Measurements from ENCODE around the gene MAN2A1. TPM values are rescaled to one million over a fixed set of nuclear protein-coding genes. Genes with fewer than 3 reads are reported as not detected.

MAN2A1 gene
- total and polyA plus RNA-seq, 2 experiments from 2014 or later = 32.5 to 129 TPM

GRCh38 chr5:109700516-109701153, 10.9 kb downstream of the MAN2A1 start:
- peaks cover 81% of the 10 kb centered on the region for H3K4me1 Mint-ChIP-seq
- no peak overlapping the region for H3K4me3 ChIP-seq
- no peaks in the 10 kb centered on the region for H3K27me3 ChIP-seq (ENCODE audit: insufficient read depth)
- H3K4me2 ChIP-seq = no peak overlapping the region
- H3K27ac Mint-ChIP-seq = peak overlapping the region; percentile 63
- H2AFZ ChIP-seq = no peak overlapping the region
- H3K4me1 ChIP-seq (ENCODE audit: insufficient read depth) = peaks cover 59% of the 10 kb centered on the region
- no peaks in the 10 kb centered on the region for H3K9me3 Mint-ChIP-seq
- no peak overlapping the region for H3K27ac ChIP-seq (ENCODE audit: low read depth)
- no peak overlapping the region for H3K4me3 Mint-ChIP-seq
- ATAC-seq (no peak), DNase-seq (ENCODE audit: low spot score) (no peak)
- TF ChIP-seq JUNB (IDR thresholded peaks at IDR 0.05; ENCODE audit: unreplicated experiment) (no peak), CREB1 (CRISPR knock-in tag; IDR thresholded peaks at IDR 0.05; ENCODE audit: low read depth) (no peak), STAT1 (IDR thresholded peaks at IDR 0.05; ENCODE audit: unreplicated experiment) (no peak), ZNF114 (CRISPR knock-in tag; IDR thresholded peaks at IDR 0.05) (no peak), EZH2phosphoT487 (IDR thresholded peaks at IDR 0.05; ENCODE audit: unreplicated experiment) (no peak), EZH2 (IDR thresholded peaks at IDR 0.05; ENCODE audit: low read depth, unreplicated experiment) (no peak), ZNF331 (CRISPR knock-in tag; IDR thresholded peaks at IDR 0.05; ENCODE audit: low read depth) (no peak), ZNF462 (CRISPR knock-in tag; IDR thresholded peaks at IDR 0.05) (no peak), REST (IDR thresholded peaks at IDR 0.05; ENCODE audit: unreplicated experiment) (no peak), NANOG (IDR thresholded peaks at IDR 0.05; ENCODE audit: borderline replicate concordance) (no peak), POLR2AphosphoS5 (IDR thresholded peaks at IDR 0.05; ENCODE audit: low read depth) (no peak)
- TF ChIP-seq, protein P1, sequence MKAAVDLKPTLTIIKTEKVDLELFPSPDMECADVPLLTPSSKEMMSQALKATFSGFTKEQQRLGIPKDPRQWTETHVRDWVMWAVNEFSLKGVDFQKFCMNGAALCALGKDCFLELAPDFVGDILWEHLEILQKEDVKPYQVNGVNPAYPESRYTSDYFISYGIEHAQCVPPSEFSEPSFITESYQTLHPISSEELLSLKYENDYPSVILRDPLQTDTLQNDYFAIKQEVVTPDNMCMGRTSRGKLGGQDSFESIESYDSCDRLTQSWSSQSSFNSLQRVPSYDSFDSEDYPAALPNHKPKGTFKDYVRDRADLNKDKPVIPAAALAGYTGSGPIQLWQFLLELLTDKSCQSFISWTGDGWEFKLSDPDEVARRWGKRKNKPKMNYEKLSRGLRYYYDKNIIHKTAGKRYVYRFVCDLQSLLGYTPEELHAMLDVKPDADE (IDR thresholded peaks at IDR 0.05) = no peak
- TF ChIP-seq, protein P2, sequence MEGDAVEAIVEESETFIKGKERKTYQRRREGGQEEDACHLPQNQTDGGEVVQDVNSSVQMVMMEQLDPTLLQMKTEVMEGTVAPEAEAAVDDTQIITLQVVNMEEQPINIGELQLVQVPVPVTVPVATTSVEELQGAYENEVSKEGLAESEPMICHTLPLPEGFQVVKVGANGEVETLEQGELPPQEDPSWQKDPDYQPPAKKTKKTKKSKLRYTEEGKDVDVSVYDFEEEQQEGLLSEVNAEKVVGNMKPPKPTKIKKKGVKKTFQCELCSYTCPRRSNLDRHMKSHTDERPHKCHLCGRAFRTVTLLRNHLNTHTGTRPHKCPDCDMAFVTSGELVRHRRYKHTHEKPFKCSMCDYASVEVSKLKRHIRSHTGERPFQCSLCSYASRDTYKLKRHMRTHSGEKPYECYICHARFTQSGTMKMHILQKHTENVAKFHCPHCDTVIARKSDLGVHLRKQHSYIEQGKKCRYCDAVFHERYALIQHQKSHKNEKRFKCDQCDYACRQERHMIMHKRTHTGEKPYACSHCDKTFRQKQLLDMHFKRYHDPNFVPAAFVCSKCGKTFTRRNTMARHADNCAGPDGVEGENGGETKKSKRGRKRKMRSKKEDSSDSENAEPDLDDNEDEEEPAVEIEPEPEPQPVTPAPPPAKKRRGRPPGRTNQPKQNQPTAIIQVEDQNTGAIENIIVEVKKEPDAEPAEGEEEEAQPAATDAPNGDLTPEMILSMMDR (conservative IDR thresholded peaks at IDR 0.05; ENCODE audit: low read depth in 2 of 2) = no peak
- no peaks in the 10 kb centered on the region for H3K36me3 ChIP-seq (ENCODE audit: insufficient read depth)
- H3K27me3 Mint-ChIP-seq (ENCODE audit: insufficient read depth, low read depth, poor library complexity) = no peaks in the 10 kb centered on the region
- H3F3A ChIP-seq (replicated peaks; ENCODE audit: low read depth) = no peaks in the 10 kb centered on the region
- H3K36me3 Mint-ChIP-seq (ENCODE audit: low read depth) = peaks cover 8% of the 10 kb centered on the region; the same call in 2 of the 3 replicates
- peaks cover 100% of the 10 kb centered on the region for H3K79me2 ChIP-seq (replicated peaks; ENCODE audit: insufficient read depth)
- H4K20me1 ChIP-seq (replicated peaks; ENCODE audit: insufficient read depth) = peaks cover 40% of the 10 kb centered on the region
- no peaks in the 10 kb centered on the region for H3K9me2 ChIP-seq (ENCODE audit: insufficient read depth)
